ENCODE results near the gene KRTAP1-4.
"Not testable (repeated sequence)": the region's sequence is repeated elsewhere in the genome, so short reads cannot be mapped to it uniquely, and the experiment has no call there.

KRTAP1-4 gene

GRCh38 chr17:41048441-41048840 is 18.4 kb upstream of the KRTAP1-4 start:
- no peak for DNase-seq (ENCODE audit: low read depth in 2 of 2)

- DNase-seq (ENCODE audit: low read depth in 2 of 2): not testable (repeated sequence)
Observed at GRCh38 chr17:41046735-41047465, 16.9 kb upstream of the KRTAP1-4 start, which contains the start of gene KRTAP2-1. KRTAP2-1 (minus strand) TSS chr17:41047316; CDS start chr17:41047267, 49 bp downstream.

DNA sequence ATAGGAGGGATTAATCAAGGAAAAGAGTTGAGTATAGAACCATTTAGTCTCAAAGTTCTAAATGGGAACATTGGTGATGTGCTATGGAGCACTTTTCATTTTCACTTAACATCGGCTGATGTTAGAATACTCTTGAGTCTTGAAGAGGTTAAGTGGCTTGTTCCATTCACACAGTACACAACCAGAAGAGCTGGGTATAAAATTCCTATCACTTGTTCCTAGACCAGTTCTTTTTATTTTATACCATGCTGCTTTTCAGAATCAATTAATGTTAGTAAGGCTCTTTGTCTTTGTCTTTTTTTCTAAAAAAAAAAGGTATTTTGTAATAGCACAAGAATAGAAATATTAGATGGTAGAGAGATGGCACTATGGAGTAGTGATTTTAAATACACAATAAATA is 13.0 kb upstream of the KRTAP1-4 start:
- DNase-seq (ENCODE audit: low read depth in 2 of 2): no peak

- not testable (repeated sequence) for DNase-seq (ENCODE audit: low read depth in 2 of 2)
Observed at GRCh38 chr17:41040783-41041571, 11.0 kb upstream of the KRTAP1-4 start, which contains the start of gene KRTAP1-1. KRTAP1-1 (minus strand) TSS chr17:41041450; CDS start chr17:41041397, 53 bp downstream.

- no peak for DNase-seq (ENCODE audit: low read depth in 2 of 2)
Observed at GRCh38 chr17:41037853-41038350, 7.9 kb upstream of the KRTAP1-4 start.

- not testable (repeated sequence) for DNase-seq (ENCODE audit: low read depth in 2 of 2)
Observed at GRCh38 chr17:41034346-41034935, 4.4 kb upstream of the KRTAP1-4 start, which contains the start of gene KRTAP1-3. KRTAP1-3 (minus strand) TSS chr17:41034874; CDS start chr17:41034821, 53 bp downstream.

DNA sequence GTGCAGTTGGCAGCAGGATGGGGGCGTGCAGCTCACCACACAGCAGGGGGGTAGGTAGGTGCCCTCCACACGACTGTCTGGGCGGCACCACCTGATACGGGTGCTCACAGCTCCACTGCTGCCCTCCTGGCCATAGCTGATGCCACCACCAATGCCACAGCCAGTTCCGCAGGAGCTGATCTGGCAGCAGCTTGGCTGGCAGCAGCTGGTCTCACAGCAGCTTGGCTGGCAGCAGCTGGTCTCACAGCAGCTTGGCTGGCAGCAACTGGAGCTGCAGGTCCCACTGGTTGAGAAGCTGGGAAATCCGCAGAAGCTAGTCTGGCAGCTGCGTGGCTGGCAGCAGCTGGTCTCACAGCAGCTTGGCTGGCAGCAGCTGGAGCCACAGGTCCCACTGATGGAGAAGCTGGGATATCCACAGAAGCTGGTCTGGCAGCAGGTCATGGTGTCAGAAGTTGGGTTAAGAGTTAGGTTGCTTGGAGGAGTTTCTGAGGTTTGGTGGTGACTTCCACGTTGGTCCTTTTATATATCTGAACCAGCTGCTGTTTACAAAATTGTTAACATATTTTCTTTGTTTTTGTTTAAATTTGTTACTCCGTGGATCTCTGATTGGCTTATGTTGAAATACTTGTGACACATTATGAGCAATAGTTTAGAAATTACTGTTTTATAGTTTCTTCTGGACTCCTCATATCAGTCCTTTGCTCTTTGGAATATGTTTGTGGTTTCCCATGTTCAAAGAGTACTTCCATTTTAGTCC is 3.1 kb downstream of the KRTAP1-4 start, which contains the start of gene KRTAP1-5:
Gene KRTAP1-5 (minus strand): TSS at position 494 of the 757 bp plus-strand sequence. CDS start 53 bp downstream, at position 441.
- no peak for DNase-seq (ENCODE audit: low read depth in 2 of 2)

GRCh38 chr17:41024697-41025096 is 5.3 kb downstream of the KRTAP1-4 start:
- DNase-seq (ENCODE audit: low read depth in 2 of 2): no peak

GRCh38 chr17:41020336-41020735 is 9.7 kb downstream of the KRTAP1-4 start:
- no peak for DNase-seq (ENCODE audit: low read depth in 2 of 2)

DNA sequence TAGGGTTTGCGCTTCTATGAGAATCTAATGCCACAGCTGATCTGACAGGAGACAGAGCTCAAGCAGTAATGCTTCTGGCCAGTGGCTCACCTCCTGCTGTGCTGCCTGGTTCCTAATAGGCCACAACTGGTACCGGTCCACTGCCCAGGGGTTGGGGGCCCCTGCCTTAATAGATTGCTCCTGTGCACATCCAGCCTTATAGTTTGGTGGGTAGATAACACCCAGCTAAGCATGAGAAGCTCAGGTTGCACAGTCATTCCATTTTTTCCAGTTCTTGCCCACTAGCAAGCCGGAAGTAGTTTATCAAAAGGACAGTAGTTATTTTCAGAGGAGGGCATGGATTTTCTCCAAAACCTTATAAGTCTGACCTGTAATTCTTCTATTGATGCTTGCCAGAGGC is 10.6 kb downstream of the KRTAP1-4 start:
- no peak for DNase-seq (ENCODE audit: low read depth in 2 of 2)

DNA sequence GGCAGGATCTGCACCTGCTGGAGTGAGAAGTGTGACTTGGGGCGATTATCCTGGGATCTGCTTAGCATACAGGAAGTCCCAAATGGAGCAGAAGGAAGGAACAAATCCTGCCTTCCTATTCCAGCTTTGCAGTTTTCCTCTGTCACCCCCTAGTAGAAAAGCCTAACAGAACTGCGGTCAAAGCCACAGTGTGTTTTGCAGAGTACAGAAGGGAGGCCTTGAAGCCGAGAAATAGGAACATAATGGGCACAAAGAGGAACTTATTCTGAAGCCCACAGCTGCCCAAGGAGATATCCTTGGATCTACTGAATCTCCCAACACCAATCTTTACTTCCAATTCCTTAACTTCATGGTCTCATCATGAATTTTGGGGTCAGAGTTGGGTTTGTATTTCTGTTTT is 11.5 kb downstream of the KRTAP1-4 start:
- DNase-seq (ENCODE audit: low read depth in 2 of 2): no peak

GRCh38 chr17:41016578-41017215 is 13.3 kb downstream of the KRTAP1-4 start:
- DNase-seq (ENCODE audit: low read depth in 2 of 2): no peak

DNA sequence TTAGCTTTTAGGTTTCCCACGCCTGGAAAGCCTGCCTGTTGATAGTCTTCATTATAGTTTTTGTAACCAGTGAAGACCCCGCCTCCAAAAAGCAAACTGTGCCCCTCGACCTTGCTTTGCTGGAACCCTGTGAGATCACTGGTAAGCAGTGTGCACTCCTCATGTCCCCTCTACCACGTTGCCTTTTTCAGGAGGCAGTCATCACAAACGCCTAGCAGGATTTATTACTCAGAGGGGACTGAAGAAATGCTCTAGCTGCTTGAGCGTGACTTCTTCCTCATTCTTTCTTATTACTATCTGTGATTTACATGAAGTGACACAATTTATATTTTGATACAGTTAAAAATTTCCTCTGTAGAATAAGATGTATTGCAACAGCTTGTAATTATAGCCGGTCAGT is 14.5 kb downstream of the KRTAP1-4 start:
- no peak for DNase-seq (ENCODE audit: low read depth in 2 of 2)

DNA sequence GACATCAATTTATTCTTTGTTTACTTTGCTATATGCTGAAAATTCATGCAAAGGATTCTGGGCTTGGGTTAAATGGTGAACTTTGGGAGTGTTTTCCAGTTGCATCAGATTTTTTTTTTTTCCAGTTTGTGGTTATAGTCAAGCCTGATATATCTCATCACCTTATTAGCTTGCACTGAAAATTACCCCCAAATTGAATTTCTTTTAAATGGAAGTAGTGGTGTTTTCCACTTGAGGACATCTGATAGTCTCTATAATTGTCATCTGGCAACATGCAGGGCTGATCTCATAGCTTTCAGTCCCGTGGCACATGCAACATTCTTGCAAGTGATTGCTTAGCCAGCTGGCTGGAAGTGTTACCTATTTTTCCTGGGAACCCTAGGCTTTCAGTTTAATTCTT is 16.4 kb downstream of the KRTAP1-4 start:
- DNase-seq (ENCODE audit: low read depth in 2 of 2): no peak

GRCh38 chr17:41013181-41013580 is 16.8 kb downstream of the KRTAP1-4 start:
- DNase-seq (ENCODE audit: low read depth in 2 of 2): no peak

DNA sequence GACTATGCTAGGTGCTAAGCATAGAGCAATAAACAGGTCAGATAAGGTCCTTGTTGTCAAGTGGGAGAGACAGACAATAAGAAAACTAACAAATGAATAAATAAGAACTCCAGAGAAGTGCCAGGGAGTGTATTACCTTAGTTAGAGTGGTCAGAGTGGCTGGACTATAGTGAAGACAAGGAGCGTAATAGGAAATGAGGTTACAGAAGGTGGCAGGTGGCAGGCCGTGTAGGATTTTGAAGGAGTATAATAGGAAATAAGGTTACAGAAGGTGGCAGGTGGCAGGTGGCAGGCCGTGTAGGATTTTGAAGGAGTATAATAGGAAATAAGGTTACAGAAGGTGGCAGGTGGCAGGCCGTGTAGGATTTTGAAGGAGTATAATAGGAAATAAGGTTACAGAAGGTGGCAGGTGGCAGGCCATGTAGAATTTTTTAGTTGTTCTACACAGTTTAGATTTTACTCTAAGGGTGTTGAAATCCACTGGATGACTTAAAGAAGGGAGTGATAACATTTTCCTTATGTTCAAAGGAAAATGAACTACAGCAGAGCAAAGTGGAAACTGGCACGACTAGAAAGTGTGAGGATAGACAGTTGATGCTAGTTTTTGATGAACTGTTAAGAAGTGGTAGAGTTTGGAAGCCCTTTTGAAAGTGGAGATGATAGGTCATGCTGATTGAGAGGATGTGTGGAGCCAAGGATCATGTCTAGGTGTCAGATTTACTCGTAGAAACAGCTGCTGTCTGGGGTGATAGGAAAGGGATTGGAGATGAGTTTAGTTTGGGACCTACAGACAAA is 17.5 kb downstream of the KRTAP1-4 start:
- no peak for DNase-seq (ENCODE audit: low read depth in 2 of 2)

- no peak for DNase-seq (ENCODE audit: low read depth in 2 of 2)
Observed at GRCh38 chr17:41010441-41010840, 19.6 kb downstream of the KRTAP1-4 start.

- no peak for DNase-seq (ENCODE audit: low read depth in 2 of 2)
Observed at GRCh38 chr17:41009936-41010335, 20.1 kb downstream of the KRTAP1-4 start.

DNA sequence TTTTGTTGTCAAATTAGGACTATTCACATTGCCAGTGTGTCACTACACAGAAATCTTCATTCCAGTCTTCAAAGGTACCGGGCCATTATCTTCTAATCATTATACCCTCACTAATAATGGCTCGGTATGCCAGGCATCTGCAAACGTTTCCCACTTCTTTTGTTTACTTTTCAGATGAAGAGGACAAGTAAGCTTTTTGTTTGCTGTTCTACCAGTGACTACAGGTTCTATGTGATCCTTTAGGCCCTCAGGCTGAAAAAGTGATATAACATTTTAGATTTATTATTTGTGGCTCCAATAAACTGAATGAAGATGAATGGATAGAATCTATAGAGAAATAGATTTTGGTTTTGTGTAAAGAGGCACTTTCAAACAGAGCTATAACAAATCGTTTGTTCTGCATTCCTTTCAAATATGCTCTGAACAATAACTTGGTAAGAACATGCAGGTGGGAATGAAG is 20.7 kb downstream of the KRTAP1-4 start:
- no peak for DNase-seq (ENCODE audit: low read depth in 2 of 2)

GRCh38 chr17:41008811-41009210 is 21.2 kb downstream of the KRTAP1-4 start, which contains the start of gene KRTAP3-1:
KRTAP3-1 (minus strand) TSS chr17:41009128; CDS start chr17:41009074, 54 bp downstream.
- no peak for DNase-seq (ENCODE audit: low read depth in 2 of 2)

Data from activated CD4-positive, alpha-beta T cell treated with anti-CD3 and anti-CD28 coated beads for 24 hours (primary cell).